A549 (cell line): ENCODE measurements around the gene GJB2.

Experiments used
- CEBPB ChIP-seq, 2 experiments: fragments of >200 bp in 1 of 2; sonication (Bioruptor Twin) in 1 of 2; formaldehyde crosslinking in 1 of 2; IDR thresholded peaks; 2 replicates each; pipeline ENCODE4 v1.6.1; 2012 to 2016
- E2F6 ChIP-seq: IDR thresholded peaks from 2 replicates; pipeline ENCODE4 v1.6.1; 2012; ENCODE audit warnings: low read depth, borderline replicate concordance
- HDAC2 ChIP-seq: fragments of 200-600 bp; sonication (generic); IDR thresholded peaks from 2 replicates; pipeline ENCODE4 v1.6.1; 2016
- PHF8 ChIP-seq: fragments of 200-600 bp; sonication (generic); IDR thresholded peaks from 2 replicates; pipeline ENCODE4 v1.6.1; 2016; ENCODE audit warnings: low read depth, mild to moderate bottlenecking, antibody characterized with exemption, moderate library complexity, borderline replicate concordance
- ZFP36 ChIP-seq: fragments of 450-650 bp; IDR thresholded peaks from 2 replicates; pipeline ENCODE4 v1.6.1; 2014; ENCODE audit warnings: borderline replicate concordance; ENCODE audit not compliant: partially characterized antibody
- TF ChIP-seq, protein P1 (sequence below): fragments of >200 bp; sonication (Bioruptor Twin); formaldehyde crosslinking; IDR thresholded peaks from 3 replicates; pipeline ENCODE4 v1.5.1; 2016
- TF ChIP-seq, protein P2 (sequence below): fragments of 200-600 bp; sonication (generic); IDR thresholded peaks from 2 replicates; pipeline ENCODE4 v1.6.1; 2016; ENCODE audit warnings: antibody characterized with exemption, mild to moderate bottlenecking, moderate library complexity

DNA sequence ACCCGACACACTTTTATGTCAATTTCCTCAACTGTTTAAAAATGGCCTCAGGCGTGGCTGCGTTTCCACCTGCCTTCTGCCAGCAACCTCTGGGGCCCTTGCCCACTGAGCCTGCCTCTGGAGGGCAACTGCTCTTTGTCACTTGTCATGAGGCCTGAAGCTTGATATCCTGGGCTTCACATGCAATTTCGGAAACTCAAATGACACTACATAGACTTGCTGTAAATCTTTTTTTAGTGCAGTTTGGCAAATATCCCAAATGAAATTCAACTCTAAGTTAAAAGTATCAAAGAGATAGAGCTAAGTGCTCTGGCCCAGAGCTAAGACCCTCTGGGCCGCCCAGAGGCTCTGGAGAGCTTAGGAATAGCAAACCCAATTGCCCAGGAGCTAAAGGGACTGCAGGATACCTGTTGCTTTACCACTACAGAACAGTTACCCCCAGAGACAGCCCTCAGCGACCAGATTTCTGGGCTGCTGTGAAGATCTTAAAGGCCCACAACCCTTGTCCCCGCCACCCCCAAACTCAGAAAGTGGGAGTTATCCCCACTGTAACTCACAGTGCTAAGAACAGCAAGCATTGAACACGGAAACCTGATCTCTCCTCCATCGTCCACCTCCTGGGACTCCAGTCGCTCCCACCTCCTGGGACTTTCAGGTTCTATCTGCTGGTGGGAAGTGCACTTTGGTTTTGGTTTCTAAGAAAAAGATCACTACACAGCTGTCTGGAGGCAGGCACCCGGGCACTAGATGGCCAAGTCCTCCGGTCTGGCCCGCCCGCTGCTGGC, 51.3 kb downstream of the GJB2 start:
- TF ChIP-seq HDAC2 (no peak), ZFP36 (no peak), PHF8 (no peak), CEBPB (IDR thresholded peaks at IDR 0.05) (no peak), E2F6 (no peak)
- TF ChIP-seq, protein P1, sequence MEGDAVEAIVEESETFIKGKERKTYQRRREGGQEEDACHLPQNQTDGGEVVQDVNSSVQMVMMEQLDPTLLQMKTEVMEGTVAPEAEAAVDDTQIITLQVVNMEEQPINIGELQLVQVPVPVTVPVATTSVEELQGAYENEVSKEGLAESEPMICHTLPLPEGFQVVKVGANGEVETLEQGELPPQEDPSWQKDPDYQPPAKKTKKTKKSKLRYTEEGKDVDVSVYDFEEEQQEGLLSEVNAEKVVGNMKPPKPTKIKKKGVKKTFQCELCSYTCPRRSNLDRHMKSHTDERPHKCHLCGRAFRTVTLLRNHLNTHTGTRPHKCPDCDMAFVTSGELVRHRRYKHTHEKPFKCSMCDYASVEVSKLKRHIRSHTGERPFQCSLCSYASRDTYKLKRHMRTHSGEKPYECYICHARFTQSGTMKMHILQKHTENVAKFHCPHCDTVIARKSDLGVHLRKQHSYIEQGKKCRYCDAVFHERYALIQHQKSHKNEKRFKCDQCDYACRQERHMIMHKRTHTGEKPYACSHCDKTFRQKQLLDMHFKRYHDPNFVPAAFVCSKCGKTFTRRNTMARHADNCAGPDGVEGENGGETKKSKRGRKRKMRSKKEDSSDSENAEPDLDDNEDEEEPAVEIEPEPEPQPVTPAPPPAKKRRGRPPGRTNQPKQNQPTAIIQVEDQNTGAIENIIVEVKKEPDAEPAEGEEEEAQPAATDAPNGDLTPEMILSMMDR, result no peak
- TF ChIP-seq, protein P2, sequence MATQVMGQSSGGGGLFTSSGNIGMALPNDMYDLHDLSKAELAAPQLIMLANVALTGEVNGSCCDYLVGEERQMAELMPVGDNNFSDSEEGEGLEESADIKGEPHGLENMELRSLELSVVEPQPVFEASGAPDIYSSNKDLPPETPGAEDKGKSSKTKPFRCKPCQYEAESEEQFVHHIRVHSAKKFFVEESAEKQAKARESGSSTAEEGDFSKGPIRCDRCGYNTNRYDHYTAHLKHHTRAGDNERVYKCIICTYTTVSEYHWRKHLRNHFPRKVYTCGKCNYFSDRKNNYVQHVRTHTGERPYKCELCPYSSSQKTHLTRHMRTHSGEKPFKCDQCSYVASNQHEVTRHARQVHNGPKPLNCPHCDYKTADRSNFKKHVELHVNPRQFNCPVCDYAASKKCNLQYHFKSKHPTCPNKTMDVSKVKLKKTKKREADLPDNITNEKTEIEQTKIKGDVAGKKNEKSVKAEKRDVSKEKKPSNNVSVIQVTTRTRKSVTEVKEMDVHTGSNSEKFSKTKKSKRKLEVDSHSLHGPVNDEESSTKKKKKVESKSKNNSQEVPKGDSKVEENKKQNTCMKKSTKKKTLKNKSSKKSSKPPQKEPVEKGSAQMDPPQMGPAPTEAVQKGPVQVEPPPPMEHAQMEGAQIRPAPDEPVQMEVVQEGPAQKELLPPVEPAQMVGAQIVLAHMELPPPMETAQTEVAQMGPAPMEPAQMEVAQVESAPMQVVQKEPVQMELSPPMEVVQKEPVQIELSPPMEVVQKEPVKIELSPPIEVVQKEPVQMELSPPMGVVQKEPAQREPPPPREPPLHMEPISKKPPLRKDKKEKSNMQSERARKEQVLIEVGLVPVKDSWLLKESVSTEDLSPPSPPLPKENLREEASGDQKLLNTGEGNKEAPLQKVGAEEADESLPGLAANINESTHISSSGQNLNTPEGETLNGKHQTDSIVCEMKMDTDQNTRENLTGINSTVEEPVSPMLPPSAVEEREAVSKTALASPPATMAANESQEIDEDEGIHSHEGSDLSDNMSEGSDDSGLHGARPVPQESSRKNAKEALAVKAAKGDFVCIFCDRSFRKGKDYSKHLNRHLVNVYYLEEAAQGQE, result no peak
